Measurements from ENCODE around the gene FUT6.

GRCh38 chr19:5805462-5806132, 33.9 kb downstream of the FUT6 start:
- TF ChIP-seq CTCF (IDR thresholded peaks at IDR 0.05; ENCODE audit: low read depth, low read length) = peak; percentile 74
- no peak for TF ChIP-seq EZH2phosphoT487 (IDR thresholded peaks at IDR 0.05; ENCODE audit: low read depth)
